Immature natural killer cell (primary cell): ENCODE results near the gene ZNF772. TPM values are rescaled to one million over a fixed set of nuclear protein-coding genes. Genes with fewer than 3 reads are reported as not detected.
"Not testable (repeated sequence)": the region's sequence is repeated elsewhere in the genome, so short reads cannot be mapped to it uniquely, and the experiment has no call there.

ENCODE experiments used
- DNase-seq, 3 donors: peaks; one replicate each; pipeline ENCODE4 v3.0.0; 2022; ENCODE audit warnings: mixed read lengths in 1 of 3
- H3K27ac Mint-ChIP-seq, 6 donors: one replicate each; pipeline ENCODE4 v1.8.0; 2020; ENCODE audit warnings: mixed read lengths in 6 of 6, mild to moderate bottlenecking in 5 of 6, inconsistent platforms in 4 of 6, moderate library complexity in 3 of 6
- H3K27me3 Mint-ChIP-seq, 3 donors: one replicate each; pipeline ENCODE4 v1.8.0; 2020 to 2021; ENCODE audit warnings: low read depth in 3 of 3, mild to moderate bottlenecking in 3 of 3, mixed read lengths in 3 of 3, moderate library complexity in 3 of 3, inconsistent platforms in 1 of 3
- H3K36me3 Mint-ChIP-seq, 3 donors: one replicate each; pipeline ENCODE4 v1.8.0; 2020; ENCODE audit warnings: mixed read lengths in 3 of 3, inconsistent platforms in 2 of 3, mild to moderate bottlenecking in 2 of 3
- H3K4me1 Mint-ChIP-seq, 2 donors: one replicate each; pipeline ENCODE4 v1.8.0; 2020; ENCODE audit warnings: inconsistent platforms in 2 of 2, mild to moderate bottlenecking in 2 of 2, mixed read lengths in 2 of 2, moderate library complexity in 1 of 2
- H3K4me3 Mint-ChIP-seq, 5 donors: one replicate each; pipeline ENCODE4 v1.8.0; 2020; ENCODE audit warnings: mild to moderate bottlenecking in 5 of 5, mixed read lengths in 5 of 5, inconsistent platforms in 3 of 5, moderate library complexity in 3 of 5
- H3K9me3 Mint-ChIP-seq, 6 donors: one replicate each; pipeline ENCODE4 v1.8.0; 2020; ENCODE audit warnings: mild to moderate bottlenecking in 6 of 6, mixed read lengths in 6 of 6, inconsistent platforms in 4 of 6, moderate library complexity in 3 of 6
- polyA plus RNA-seq, 3 donors: library from polyadenylated mRNA; unstranded; fragments of 300-500 nt; fragmentation: Illumina TruSeq; gene quantifications; one replicate each; pipeline ENCODE4 v1.2.3, GENCODE V29; 2021

Gene ZNF772
- 1 to 10 TPM in 2 of 3 donors, not detected in 1; 2.2 to 2.3 TPM for polyA plus RNA-seq

DNA sequence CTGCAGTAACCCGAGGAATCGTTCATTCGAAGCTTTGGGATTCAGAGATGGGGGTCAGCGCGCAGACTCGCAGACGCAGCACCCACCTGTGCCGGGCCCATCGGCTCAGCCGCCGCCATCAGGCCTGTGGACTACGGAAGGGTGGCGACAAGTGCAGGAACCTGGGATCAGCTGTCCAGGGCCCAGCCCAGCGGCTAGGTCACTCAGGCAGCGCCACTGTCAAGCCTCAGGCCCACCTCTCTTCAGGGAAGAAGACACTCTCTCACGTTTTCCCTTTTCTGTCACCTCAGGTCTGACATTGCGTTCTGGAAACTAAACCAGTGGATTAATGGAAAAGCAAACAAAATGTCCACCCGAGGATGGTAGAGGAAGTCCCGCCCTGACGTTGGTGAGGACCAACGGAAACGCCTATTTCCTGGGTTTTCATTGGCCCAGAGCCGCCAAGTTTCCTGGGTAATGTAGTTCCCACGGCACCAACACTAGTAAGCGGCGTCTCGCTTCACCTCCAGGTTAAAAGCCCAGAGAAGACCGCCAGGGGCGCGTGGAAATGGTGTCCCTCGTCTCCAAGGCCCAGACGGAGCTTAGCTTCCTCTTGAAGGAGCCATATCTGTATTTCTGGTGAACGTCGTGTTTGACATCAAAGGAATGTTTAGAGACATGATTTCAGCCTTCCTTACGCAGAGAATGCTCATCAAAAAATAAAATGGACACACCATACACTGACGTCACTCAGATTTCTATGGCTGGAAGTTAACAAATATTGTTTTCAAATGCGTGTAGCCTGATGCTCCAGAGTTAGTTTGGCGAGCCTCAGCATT is at the start of gene ZNF772:
Gene ZNF772 (minus strand): TSS at position 376 of the 818 bp plus-strand sequence. CDS start 257 bp downstream, at position 119.
- Mint-ChIP-seq H3K4me1 (peaks cover 22 to 26% of the 10 kb centered on the region in 2 donors), H3K27ac (peak within 1 kb of the TSS; percentile 90 to 97 (median 96)), H3K27me3 (peaks cover 2 to 6% (median 5%) of the 10 kb centered on the region in 3 donors), H3K4me3 (peak within 1 kb of the TSS; percentile 85 to 98 (median 97)), H3K9me3 (peaks cover 46 to 79% (median 53%) of the 10 kb centered on the region in 6 donors), H3K36me3 (peaks cover 35 to 42% (median 41%) of the 10 kb centered on the region in 3 donors)
- peak; percentile 84 to 86 (median 85) for DNase-seq

DNA sequence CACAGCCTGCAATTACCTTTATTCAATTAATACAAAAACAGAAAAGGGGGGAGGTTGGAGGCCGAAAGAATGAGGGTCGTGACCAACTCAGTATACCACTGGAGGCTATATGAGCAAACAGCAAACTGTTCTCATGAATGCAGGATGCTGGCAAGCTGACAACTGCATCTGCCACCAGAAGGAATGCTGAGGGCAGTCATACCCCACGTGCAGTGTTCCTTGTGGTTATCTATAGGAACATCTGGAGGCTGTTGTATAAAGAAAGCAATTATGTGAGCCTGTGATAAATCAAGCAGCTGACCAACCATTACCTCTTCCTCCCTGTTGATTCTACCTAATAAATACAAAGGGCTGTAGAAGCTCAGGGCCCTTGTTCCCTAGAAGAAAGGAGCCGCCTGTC is 40.7 kb upstream of the ZNF772 start:
- H3K27me3 Mint-ChIP-seq, H3K27ac Mint-ChIP-seq, H3K4me1 Mint-ChIP-seq, H3K4me3 Mint-ChIP-seq, DNase-seq: not testable (repeated sequence)
- Mint-ChIP-seq H3K36me3 (peaks cover 46 to 52% (median 47%) of the 10 kb centered on the region in 3 donors), H3K9me3 (peaks cover 21 to 69% (median 34%) of the 10 kb centered on the region in 6 donors)

DNA sequence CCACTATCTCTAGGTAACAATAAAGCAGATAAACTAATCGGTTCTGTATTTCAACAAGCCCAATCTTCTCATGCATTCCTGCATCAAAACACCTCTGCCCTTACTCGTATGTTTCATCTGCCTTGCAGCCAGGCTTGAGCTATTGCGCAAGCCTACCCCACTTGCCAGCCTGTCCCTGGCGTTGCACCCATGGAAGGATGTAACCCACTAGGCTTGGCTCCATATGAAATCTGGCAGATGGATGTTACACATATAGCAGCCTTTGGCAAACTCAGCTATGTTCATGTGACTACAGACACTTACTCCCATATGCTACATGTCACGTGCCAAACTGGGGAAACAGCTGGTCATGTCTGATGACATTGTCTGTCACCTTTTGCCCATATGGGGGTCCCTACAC is 37.9 kb upstream of the ZNF772 start:
- peaks cover 32 to 81% (median 52%) of the 10 kb centered on the region in 6 donors for H3K9me3 Mint-ChIP-seq
- no peak overlapping the region for H3K27ac Mint-ChIP-seq

DNA sequence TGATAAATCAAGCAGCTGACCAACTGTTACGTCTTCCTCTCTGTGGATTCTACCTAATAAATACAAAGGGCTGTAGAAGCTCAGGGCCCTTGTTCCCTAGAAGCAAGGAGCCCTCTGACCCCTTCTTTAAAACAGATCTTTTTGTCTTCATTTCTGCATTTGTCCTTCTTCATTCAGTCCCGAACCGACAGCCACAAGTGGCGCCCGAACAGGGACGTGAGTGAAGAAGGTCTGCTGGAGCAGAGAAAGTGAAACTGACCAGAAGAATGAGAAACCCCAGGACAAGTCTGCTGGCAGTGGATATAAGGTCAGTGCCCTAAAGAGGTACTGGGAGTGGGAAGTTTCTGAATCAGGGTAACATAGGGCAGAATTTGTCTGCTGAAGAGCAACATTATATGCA is 35.5 kb upstream of the ZNF772 start:
- Mint-ChIP-seq H3K36me3 (peaks cover 69 to 84% (median 71%) of the 10 kb centered on the region in 3 donors), H3K27ac (no peak overlapping the region), H3K4me3 (no peak overlapping the region), H3K9me3 (peaks cover 40 to 90% (median 72%) of the 10 kb centered on the region in 6 donors), H3K27me3 (no peaks in the 10 kb centered on the region), H3K4me1 (no peaks in the 10 kb centered on the region)
- DNase-seq: peak in 1 of 3 donors; percentile 2

More for the DNA sequence above, 37.9 kb upstream of the ZNF772 start:
- Mint-ChIP-seq H3K36me3 (peaks cover 51 to 68% (median 56%) of the 10 kb centered on the region in 3 donors), H3K4me3 (no peak overlapping the region), H3K27me3 (no peaks in the 10 kb centered on the region), H3K4me1 (no peaks in the 10 kb centered on the region)
- no peak for DNase-seq

DNA sequence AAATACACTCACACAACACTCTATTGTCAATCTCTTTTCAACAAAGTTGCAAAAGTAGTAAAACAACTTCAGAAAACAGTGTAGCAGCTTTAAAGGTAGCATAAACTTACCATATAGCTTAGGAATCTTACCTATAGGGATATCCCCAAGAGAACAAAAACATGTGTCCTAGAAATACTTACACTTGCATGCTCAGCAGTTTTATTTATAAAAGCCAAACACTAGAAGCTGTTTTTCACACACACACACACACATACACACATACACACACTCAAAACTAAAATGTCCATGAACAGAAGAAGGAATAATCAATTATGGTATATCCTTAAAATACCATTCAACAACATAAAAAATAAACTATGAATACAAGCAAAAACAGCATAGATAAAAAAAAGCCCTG is 34.1 kb upstream of the ZNF772 start:
- Mint-ChIP-seq H3K4me1 (no peaks in the 10 kb centered on the region), H3K36me3 (peaks cover 73 to 84% (median 73%) of the 10 kb centered on the region in 3 donors), H3K9me3 (peaks cover 41 to 92% (median 81%) of the 10 kb centered on the region in 6 donors), H3K4me3 (no peak overlapping the region), H3K27ac (no peak overlapping the region), H3K27me3 (no peaks in the 10 kb centered on the region)
- DNase-seq: no peak

DNA sequence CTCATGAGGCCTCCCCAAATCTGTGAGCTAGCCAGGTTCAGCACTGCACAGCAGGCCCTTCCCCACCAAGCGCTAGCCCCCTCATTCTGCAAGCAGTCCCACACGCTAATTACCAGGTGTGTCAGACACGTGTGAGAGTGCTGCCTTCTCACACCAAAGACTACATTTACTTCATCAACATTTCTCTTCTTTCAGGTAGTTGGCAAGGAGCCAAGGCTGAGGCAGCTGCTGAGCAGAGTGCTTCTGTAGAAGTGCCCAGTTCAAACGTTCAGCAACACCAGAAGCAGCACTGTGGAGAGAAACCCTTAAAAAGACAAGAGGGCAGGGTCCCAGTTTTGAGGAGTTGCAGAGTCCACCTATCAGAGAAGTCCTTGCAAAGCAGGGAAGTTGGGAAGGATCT is 28.8 kb upstream of the ZNF772 start:
- no peak overlapping the region for H3K27ac Mint-ChIP-seq

DNA sequence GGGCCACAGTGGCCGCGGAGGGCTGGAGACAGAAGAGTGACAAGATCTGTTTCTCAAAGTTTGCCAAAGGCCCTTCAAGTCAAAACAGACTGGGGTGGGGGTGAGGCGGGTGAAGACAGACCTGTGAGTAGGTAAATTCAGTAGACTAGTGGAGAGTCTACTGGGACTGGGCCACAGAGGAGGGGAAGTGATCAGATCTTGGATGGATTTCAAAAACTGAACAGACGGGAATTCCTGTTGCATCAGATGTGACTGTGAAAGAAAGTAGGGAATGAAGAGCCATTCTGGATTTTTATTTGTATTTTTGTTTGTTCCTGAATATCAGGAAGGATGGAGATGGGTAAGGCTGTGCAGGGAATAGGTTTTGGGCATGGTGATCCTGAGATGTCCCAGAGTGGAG is 23.0 kb upstream of the ZNF772 start:
- Mint-ChIP-seq H3K4me3 (peak overlapping the region; percentile 70 to 86 (median 83)), H3K27ac (peak overlapping the region; percentile 71 to 98 (median 88)), H3K36me3 (peaks cover 42 to 60% (median 49%) of the 10 kb centered on the region in 3 donors), H3K9me3 (peaks cover 25 to 74% (median 48%) of the 10 kb centered on the region in 6 donors), H3K4me1 (peaks cover 24 to 36% of the 10 kb centered on the region in 2 donors)
- H3K27me3 Mint-ChIP-seq, DNase-seq: not testable (repeated sequence)

More for the DNA sequence above, 28.8 kb upstream of the ZNF772 start:
- peaks cover 37 to 83% (median 69%) of the 10 kb centered on the region in 6 donors for H3K9me3 Mint-ChIP-seq
- H3K4me3 Mint-ChIP-seq: no peak overlapping the region
- H3K27me3 Mint-ChIP-seq: peaks cover 0 to 3% (median 0%) of the 10 kb centered on the region in 3 donors
- DNase-seq: no peak
- peaks cover 78 to 84% (median 82%) of the 10 kb centered on the region in 3 donors for H3K36me3 Mint-ChIP-seq
- peaks cover 6 to 18% of the 10 kb centered on the region in 2 donors for H3K4me1 Mint-ChIP-seq

DNA sequence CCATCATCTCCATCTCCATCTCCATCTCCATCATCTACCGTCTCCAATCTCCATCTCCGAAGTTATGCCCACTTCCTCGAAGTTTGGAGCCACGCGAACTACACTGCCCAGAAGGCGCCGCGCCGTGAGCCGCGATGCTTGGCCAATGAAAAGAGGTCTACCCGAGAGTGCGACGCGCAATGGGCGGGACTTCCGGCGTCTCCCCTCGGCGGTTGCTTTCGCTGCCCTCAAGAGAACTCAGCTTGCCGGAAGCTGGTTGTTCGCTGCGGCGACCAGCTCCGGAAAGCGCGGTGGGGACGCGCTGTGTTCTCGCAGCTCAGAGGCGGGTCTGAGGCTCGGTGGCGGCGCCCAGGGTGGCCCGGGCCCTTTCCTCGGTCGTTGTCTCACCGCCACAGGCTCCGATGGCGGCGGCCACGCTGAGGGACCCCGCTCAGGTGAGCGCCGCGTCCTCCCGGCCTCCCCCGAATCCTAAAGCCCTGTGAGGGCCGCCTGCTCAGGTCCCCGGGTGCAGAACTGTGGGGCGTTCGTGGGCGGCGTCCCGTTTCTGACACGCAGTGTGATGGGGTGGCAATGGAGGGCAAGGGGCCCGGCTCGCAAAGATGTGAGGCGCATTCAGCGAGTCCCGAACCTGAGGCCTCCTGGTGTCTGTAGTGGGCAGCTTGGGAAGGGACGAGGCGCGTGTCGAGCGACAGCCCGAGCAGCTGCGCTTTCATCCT is 22.5 kb upstream of the ZNF772 start, which contains the start of gene ZNF773:
Gene ZNF773 (plus strand): TSS at position 259 of the 716 bp plus-strand sequence. CDS start 143 bp downstream, at position 402.
- not testable (repeated sequence) for H3K27me3 Mint-ChIP-seq
- peak; percentile 92 to 96 (median 95) for DNase-seq
- peak within 1 kb of the TSS; percentile 70 to 88 (median 86) for H3K4me3 Mint-ChIP-seq
- H3K9me3 Mint-ChIP-seq: peaks cover 25 to 75% (median 48%) of the 10 kb centered on the region in 6 donors
- peaks cover 24 to 36% of the 10 kb centered on the region in 2 donors for H3K4me1 Mint-ChIP-seq
- peak within 1 kb of the TSS; percentile 73 to 98 (median 95) for H3K27ac Mint-ChIP-seq
- H3K36me3 Mint-ChIP-seq: peaks cover 40 to 60% (median 46%) of the 10 kb centered on the region in 3 donors

DNA sequence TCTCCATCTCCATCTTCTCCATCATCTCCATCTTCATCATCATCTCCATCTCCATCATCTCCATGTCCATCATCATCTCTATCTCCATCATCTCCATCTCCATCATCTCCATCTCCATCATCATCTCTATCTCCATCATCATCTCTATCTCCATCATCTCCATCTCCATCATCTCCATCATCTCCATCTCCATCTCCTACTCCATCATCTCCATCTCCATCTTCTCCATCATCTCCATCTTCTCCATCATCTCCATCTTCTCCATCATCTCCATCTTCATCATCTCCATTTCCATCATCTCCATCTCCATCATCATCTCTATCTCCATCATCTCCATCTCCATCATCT is 21.9 kb upstream of the ZNF772 start:
- H3K27me3 Mint-ChIP-seq, DNase-seq: not testable (repeated sequence)
- peaks cover 24 to 36% of the 10 kb centered on the region in 2 donors for H3K4me1 Mint-ChIP-seq
- H3K4me3 Mint-ChIP-seq: peak overlapping the region; percentile 70 to 88 (median 83)
- H3K27ac Mint-ChIP-seq: peak overlapping the region; percentile 73 to 98 (median 95)
- peaks cover 25 to 80% (median 52%) of the 10 kb centered on the region in 6 donors for H3K9me3 Mint-ChIP-seq
- H3K36me3 Mint-ChIP-seq: peaks cover 40 to 60% (median 45%) of the 10 kb centered on the region in 3 donors

DNA sequence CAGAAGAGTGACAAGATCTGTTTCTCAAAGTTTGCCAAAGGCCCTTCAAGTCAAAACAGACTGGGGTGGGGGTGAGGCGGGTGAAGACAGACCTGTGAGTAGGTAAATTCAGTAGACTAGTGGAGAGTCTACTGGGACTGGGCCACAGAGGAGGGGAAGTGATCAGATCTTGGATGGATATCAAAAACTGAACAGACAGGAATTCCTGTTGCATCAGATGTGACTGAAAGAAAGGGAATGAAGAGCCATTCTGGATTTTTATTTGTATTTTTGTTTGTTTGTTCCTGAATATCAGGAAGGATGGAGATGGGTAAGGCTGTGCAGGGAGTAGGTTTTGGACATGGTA is 10.9 kb upstream of the ZNF772 start:
- H3K4me1 Mint-ChIP-seq: peaks cover 18 to 22% of the 10 kb centered on the region in 2 donors
- H3K4me3 Mint-ChIP-seq: peak overlapping the region; percentile 68 to 84 (median 75)
- peaks cover 32 to 49% (median 45%) of the 10 kb centered on the region in 3 donors for H3K36me3 Mint-ChIP-seq
- H3K27me3 Mint-ChIP-seq: peaks cover 5 to 12% (median 6%) of the 10 kb centered on the region in 3 donors
- H3K9me3 Mint-ChIP-seq: peaks cover 8 to 40% (median 19%) of the 10 kb centered on the region in 6 donors
- DNase-seq: not testable (repeated sequence)
- peak overlapping the region in 4 of 6 donors; percentile 6 to 65 (median 42) for H3K27ac Mint-ChIP-seq

DNA sequence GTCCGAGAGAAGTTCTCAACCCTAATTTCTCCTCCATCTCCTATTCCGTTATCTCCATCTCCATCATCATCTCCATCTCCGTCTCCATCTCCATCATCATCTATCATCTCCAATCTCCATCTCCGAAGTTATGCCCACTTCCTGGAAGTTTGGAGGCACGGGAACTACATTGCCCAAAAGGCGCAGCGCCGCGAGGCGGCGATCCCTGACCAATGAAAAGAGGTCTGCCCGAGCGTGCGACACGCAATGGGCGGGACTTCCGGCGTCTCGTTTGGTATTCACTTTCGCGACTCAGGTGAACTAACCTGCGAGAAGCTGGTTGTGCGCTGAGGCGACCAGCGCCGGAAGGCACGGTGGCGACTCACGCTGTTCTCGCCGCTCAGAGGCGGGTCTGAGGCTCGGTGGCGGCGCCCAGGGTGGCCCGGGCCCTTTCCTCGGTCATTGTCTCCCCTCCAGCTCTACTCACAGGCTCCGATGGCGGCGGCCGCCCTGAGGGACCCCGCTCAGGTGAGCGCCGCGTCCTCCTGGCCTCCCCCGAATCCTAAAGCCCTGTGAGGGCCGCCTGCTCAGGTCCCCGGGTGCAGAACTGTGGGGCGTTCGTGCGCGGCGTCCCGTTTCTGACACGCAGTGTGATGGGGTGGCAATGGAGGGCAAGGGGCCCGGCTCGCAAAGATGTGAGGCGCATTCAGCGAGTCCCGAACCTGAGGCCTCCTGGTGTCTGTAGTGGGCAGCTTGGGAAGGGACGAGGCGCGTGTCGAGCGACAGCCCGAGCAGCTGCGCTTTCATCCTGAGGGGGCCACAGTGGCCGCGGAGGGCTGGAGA is 10.3 kb upstream of the ZNF772 start, which contains the start of gene ZNF419:
Gene ZNF419 (plus strand): TSS at position 274 of the 822 bp plus-strand sequence. CDS start 201 bp downstream, at position 475.
- not testable (repeated sequence) for H3K27me3 Mint-ChIP-seq
- H3K36me3 Mint-ChIP-seq: peaks cover 27 to 43% (median 39%) of the 10 kb centered on the region in 3 donors
- peak within 1 kb of the TSS; percentile 71 to 92 (median 85) for H3K4me3 Mint-ChIP-seq
- DNase-seq: peak; percentile 85 to 89 (median 87)
- peak within 1 kb of the TSS; percentile 47 to 94 (median 86) for H3K27ac Mint-ChIP-seq
- peaks cover 4 to 34% (median 15%) of the 10 kb centered on the region in 6 donors for H3K9me3 Mint-ChIP-seq
- H3K4me1 Mint-ChIP-seq: peaks cover 18 to 22% of the 10 kb centered on the region in 2 donors

DNA sequence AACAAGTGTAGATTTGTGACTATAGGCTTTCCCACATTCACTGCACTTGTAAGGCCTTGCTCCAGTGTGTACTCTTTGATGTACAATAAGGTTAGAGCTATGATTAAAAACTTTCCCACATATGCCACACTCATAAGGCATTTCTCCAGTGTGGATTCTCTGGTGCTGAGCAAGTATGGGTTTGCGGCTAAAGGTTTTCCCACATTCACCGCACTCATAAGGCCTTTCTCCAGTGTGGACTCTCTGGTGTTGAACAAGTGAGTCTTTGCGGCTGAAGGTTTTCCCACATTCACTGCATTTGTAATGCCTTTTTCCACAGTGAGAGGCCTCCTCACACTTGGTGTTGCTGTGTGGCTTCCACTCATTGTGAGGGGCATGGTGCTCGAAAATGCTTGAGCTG is 3.7 kb downstream of the ZNF772 start:
- peaks cover 67 to 99% (median 89%) of the 10 kb centered on the region in 6 donors for H3K9me3 Mint-ChIP-seq
- H3K36me3 Mint-ChIP-seq: peaks cover 45 to 71% (median 47%) of the 10 kb centered on the region in 3 donors
- peaks cover 22 to 26% of the 10 kb centered on the region in 2 donors for H3K4me1 Mint-ChIP-seq
- peaks cover 2 to 9% (median 6%) of the 10 kb centered on the region in 3 donors for H3K27me3 Mint-ChIP-seq
- no peak for DNase-seq
- H3K27ac Mint-ChIP-seq: no peak overlapping the region
- H3K4me3 Mint-ChIP-seq: no peak overlapping the region
